T-helper 2 cell treated with Interferon-gamma antibody and Interleukin-4, amounts not matched to agents 100 ng/mL and 5 ng/mL, for 36 hours (primary cell): ENCODE data around the gene CNP. TPM values are rescaled to one million over a fixed set of nuclear protein-coding genes. Genes with fewer than 3 reads are reported as not detected.

Source experiments
- intact Hi-C: fragments of 100-400 bp; cut with micrococcal nuclease; formaldehyde crosslinking; loops from one replicate; pipeline ENCODE4 v1.15.1; 2023
- total RNA-seq: library from RNA; stranded (reverse); gene quantifications from 2 replicates; pipeline ENCODE4 v1.2.3, GENCODE V29; 2022

The CNP gene
- total RNA-seq, 1 donor from 2014 or later = 80.6 TPM

DNA sequence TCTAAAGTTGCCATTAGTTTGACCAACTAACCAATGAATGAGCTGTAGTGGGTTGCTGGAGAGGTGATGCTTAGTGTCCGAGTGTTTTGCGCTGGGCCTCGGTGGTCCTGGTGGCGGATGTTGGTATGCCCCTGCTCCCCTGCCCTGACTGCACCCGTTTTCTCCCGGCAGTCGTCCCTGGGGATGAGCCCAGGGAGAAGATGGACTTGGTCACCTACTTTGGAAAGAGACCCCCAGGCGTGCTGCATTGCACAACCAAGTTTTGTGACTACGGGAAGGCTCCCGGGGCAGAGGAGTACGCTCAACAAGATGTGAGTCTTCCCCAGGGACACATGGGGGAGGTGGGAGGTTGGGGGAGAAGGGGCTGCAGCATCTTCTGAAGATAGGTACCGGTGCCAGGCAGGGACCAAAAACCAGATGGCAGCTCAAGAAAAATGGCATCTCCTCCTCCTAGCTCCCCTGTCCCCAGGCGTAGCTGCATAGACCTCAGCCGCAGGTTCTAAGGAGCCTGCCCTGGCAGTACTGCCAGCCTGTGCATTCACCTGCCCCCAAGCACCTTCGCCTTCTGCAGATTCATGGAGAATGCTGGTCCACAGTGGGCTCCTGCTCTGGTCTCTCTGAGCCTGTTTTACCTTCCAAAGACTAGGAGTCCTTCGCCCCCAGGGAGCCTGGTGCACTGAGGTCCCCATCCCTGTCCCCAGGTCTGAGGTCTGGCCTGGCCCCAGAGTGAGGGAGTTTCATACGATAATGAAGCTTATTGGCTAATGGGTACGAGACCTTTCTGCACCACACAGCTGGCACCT is 5.3 kb downstream of the CNP start:
- intact Hi-C loops = no loop called here

DNA sequence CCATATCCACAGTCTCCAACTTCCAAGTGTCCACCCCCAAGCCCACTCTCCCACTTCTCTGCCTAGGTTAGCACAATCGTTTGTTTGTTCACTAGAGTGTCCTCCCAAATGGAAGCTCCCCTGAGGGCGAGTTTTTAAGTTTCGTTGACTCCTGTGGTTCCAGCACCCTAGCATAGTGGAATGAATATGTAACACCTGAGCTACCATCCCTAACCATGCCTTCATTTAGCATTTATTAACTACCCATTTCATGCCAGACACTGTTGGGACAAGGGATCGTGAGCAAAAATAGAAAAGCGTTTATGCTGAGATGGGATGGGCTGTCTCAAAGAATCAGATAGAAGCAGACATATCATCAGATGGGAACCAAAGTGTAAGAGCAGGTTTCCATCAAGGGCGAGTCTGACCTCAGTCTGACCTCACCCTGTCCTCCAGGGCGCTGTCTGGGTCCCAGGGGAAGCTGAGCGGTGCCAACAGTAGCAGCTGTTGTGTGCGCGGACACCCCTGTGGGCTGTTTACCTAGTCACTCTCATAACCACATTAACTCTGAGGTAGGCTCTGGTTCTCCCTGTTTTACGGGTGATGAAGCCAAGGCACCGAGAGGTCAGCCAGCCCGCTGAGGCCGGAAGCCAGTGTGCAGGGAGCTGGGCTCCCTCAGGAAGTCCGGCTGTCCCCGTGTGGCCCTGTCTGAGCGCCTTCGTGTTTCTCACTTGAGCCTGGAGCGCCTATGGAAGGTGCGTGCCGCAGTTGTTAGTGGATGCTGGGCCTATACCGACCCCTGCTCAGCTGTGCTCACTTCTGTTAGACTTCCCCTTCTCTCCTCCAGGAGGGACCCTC is 6.2 kb downstream of the CNP start:
- intact Hi-C loops = no loop called here

DNA sequence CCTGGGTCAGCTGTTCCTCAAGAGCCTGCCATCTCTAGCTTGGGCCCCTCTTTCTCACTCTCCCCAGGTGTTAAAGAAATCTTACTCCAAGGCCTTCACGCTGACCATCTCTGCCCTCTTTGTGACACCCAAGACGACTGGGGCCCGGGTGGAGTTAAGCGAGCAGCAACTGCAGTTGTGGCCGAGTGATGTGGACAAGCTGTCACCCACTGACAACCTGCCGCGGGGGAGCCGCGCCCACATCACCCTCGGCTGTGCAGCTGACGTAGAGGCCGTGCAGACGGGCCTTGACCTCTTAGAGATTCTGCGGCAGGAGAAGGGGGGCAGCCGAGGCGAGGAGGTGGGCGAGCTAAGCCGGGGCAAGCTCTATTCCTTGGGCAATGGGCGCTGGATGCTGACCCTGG is 6.8 kb downstream of the CNP start:
- intact Hi-C loops = no loop called here

DNA sequence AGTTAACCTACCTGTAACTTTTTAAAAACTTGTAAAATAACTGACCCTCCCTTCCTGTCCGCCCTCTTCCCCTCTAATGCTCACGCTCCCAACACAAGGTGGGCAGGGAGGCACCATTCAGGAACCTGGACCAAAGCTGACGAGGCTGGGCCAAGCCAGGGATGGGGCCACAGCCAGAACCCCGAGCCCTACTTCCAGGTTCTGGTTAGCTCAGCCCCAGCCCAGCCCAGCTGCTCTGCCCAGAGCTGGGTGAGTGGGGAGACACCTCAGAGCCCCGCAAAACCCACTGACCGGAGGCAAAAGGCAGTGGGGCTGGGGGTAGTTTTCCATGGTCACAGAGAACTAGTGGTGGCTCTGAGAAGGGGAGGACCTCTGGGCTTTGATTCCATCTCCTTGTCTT is 7.4 kb downstream of the CNP start:
- intact Hi-C loops = no loop called here

DNA sequence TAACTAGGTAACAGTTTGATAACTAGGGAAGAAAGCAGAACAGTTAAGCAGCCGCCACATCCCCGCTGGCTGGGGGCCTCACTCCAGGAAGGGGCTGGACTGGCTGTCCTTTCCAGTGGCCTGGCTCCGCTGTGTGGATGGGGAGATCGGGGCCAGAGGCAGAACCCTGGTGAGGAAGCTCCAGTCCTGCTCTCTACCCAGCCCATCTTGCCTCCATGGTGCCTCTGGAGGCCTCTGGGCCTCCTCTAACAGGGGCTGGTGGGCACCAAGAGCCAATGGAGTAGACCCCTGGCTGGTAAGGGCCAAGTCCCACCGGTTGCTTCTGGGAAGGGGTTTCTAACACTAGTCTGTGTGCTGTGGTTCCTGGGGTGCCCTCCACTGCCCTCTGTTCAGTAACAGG is 8.1 kb downstream of the CNP start:
- intact Hi-C loops = no loop called here

DNA sequence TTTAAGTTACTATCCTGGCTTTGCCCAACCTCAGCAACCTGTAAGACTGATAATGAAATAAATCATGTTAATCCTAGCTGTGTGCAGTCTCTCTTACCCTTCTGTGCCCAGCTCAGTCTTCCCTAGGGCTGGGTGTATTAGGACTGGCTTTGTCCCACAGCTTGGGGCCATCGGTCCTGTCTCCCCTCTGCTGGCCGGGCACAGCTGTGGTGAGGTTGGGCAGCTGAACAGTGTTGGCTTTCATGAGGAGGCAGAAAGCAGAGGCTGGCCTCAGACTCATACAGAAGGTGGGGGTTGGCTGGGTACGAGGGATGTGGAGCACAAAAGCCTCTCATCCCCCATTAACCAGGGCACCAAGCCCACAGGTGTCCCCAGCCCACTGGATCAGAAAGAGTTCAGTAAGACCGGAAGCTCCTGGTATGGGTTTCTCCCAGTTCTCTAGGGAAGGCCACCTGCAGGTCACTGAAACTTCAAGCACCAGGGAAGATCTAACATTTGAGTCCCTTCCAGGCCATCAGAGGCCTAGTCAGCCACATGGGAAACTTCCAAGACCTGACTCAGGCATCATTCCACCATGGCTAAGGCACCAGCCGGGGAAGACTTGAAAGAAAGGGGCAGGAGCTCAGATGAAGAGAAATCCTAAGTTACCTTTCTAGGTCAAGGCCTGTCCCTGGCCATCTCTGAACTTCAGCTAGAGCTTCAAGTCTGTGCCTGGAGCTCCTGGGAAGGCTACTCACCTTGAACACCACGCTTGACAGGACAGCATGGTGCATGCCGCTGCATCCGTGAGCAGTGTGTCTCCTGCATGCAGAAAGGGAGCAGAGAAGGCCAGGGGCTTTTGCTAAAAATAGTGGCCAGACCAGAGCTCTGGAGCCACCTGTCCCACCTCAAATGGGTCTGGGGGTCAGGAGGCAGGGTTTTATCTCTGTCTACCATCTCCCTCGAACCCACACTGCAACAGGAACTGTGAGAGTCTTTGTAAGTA is 8.8 kb downstream of the CNP start:
- intact Hi-C loops = no loop called here

DNA sequence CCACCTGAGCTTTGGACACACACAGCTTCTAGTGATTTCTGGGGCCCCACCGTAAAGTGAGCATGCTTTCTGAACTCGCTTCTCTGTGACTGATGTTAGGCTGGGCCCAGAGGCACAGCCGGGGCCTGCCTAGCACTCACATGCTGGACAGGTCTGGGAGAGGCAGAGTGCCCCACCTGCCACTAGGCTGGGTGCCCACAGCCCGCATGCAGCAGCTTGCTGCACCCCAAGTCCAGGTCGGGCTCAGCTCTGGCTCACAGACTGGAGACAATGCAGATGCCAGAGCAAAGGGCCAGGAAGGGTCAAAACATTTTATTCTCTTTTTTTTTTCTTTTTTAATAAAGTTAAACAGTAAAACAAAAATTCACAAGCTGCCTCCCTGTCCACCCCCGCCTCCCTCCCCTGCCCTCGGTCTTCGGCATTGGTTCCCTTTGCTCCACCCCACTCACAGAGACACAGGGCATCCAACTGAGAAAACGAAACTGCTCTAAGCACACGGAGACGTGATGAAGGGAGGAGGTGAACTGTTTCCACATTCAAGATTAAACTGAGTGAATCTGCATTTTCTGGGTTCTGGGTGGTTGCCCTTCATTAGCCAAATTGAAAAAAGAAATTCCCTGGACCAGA is 9.7 kb downstream of the CNP start:
- intact Hi-C loops = no loop called here

DNA sequence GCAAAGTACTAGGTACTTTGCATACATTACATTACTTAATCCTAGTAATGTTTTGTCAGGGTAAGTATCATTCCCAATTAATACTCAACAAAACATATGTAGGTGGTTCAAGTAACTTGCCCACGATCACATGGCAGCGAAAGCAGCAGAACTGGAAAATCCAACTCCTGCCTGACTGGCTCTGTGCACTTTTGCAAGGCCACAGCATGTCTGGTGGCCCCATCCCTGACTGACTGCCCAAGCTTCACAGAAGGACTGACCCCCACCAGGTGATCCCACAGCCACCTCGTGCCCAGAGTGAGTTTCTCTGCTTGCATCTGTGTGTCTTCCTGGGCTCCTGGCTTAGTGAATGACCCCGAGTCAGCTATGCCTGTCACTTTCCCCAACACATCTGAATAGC is 11.4 kb downstream of the CNP start:
- intact Hi-C loops = no loop called here

DNA sequence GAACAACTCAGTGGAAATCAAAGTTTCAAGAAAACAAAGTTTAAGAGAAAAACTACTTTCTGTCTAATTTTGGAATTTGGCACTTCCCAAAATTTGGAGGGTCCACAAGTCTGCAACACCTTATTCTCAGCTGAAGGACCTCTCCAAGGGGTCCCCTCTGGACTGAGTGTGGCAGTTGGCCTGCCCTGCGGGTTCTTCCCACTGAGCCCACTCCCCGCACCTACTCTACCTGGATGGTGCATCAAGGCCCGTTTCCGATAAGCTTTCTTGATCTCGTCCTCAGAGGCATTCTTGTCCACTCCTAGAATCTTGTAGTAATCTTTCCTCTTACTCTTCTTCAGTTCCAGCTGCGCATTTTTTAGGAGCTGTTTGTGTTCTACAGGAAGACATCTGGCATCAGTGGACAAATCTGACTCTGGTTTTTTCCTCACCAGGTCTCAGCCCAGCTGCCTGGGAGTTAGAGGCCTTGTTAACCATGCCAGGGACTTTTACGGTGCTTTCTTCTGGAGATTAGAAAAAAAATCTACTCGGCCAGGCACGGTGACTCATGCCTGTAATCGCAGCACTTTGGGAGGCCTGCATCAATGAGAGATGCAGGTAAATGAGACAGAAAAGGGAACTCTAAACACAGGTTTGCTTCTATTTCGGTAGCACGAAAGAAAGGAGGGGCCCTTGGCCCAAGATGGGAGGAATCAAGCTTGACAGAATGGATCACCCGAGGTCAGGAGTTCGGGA is 15.6 kb downstream of the CNP start:
- intact Hi-C loops = no loop called here

DNA sequence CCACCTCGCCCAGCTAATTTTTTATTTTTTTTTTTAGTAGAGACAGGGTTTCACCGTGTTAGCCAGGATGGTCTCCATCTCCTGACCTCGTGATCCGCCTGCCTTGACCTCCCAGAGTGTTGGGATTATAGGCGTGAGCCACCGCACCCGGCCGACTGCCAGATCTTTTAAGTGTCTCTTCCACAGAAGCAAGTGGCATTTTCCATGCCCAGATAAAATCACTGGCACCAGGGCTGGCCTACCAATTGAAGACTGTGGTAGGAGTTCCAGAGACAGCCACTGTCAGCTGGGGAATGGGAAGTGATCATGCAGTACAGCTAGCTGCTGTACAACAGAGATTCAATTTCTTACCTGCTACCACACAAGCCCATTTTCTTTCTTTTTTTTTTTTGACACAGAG is 17.9 kb downstream of the CNP start:
- intact Hi-C loops = no loop called here

DNA sequence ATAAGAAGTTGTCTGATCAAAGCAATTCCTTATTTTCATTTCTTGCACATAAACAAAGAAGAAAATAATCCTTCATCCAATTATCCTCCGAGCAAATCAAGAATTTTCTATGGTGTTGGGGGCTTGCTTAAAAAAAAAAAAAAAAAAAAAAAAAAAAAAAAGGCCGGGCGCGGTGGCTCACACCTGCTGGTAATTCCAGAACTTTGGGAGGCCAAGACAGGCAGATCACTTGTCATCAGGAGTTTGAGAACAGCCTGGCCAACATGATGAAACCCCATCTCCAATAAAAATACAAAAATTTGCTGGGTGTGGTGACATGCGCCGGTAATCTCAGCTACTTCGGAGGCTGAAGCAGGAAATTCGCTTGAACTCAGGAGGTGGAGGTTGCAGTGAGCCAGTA is 19.3 kb downstream of the CNP start:
- intact Hi-C loops = no loop called here

DNA sequence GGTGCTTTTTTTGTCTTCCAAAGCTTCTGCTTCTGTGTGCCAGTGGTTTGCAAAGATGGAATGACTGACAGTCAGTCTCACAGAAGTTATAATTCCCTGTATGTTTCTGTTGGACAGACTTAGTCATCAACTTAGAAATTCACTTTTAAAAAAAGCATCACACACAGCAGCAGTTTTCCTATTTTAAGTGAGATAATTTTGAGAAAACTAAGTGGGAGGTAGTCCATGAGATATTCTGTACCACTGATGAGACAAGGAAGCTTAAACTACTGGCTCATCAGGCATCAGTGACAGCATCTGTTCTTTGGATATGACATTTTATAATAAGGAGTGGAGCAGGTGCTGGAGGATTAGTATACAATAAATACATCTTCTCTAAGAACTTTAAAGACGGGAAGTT is 20.0 kb downstream of the CNP start:
- intact Hi-C loops = no loop called here

DNA sequence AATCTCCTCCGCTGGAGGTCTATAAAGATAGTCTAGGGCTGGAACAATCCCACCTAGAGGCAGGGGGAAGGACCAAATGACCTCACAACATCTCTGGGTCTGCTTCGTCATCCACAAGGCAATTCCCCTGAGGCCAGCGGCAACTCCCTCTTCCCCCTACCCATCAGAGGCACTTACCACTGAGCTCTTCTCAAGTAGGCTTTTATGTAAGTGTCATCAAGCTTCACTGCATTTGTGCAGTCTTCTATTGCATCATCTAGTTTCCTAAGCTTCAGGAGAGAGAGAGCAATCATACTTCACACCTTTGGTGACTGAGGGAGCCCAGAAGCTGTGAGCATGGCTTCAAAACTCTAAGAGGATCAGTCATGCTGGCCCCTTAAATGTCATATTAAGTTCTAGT is 21.0 kb downstream of the CNP start:
- intact Hi-C loops = no loop called here

DNA sequence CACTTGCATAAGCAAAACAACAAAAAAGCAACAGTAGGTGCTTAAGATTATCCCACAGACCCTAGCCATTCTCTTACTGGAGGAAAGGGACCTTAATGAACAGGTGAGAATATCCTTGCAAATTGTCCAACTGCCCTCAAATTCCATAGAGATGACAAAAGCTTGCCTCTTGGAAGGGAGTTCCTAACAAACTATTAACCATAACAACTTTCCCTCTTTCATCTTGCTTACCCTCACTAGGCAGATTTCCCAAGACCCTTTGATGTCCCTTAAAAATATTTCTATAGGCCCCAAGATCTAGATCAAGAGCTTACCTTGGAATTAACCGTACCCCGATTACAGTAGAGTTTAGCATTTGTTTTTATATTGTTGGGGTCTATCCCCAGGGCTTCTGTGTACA is 21.8 kb downstream of the CNP start:
- intact Hi-C loops = no loop called here

DNA sequence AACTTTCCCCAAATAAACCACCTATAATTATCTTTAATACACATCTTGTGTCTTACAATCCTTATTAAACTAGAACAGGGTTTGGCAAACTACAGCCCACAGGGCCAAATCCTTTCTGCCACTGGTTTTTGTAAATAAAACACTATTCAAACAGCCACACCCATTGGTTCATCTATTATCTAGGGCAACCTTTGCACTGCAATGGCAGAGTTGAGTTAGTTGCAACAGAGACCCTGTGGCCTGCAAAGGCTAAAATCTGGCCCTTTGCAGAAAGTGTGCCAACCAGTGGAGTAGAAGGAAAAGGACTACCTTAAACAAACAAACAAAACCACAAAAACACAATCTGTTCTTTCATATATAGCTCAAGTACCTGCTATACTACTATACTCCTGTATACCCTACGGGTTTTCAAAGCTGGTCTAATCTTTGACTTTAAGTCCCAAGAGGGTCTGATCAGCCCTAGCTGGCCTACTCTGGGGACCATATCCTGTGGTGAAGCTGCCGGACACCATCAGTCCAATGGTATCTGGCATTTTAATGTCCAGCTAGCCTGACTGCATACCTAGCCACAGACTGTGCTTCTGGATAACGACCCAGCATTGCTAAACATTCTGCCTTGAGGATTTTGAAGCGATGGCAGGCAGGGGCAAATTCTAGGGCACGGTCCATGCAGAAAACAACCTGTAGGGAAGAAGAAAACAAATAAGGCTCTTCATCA is 23.3 kb downstream of the CNP start:
- intact Hi-C loops = no loop called here

DNA sequence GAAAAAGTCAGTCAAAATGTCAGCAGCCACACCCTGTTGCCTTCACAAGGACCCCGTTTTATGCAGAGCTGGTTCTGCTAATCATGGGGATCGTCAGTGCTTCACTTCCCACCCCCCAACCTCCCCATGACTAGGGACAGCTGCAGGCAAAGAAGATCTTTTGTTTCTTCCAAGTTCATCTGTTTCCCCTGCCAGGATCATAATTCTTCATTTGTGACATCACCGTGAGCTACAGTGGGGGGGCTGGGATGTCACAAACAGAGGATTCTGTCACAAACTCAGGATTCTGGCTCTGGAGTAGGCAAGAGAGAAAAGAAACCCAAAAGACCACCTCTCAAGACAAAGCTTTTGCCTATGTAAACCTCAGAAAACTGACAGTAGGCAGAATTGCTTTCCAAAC is 26.0 kb downstream of the CNP start:
- intact Hi-C loops = no loop called here

DNA sequence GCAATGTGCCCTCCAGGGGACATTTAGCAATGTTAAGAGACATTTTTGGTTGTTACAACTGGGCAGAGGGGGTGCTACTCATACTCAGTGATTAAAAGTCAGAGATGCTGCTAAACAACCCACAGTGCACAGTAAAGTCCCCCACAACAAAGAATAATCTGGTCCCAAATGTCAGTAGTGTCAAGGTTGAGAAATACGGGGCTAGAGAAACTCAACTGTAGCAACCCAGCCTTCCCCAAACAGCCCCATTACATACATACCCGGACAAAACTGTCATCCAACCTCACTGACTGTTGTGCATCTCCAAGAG is 30.2 kb downstream of the CNP start:
- intact Hi-C loops = no loop called here

DNA sequence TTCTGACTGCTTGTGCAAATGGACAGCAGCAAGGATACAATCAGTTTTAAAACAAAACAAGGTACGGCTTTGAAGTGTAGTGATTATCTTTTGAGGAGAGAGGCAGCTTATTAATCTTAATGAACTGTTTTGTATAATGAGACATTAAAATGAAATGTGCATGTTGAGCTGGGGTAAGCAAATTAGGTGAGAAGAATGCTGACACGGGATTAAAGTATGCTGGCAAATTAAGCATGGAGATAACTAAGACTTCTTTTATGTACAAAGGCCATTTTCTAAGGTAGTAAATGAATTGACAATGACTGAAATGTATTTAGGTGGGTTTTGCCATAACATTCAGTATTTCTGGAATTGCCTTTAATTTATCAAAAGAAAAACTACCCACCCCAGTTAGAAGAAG is 31.9 kb downstream of the CNP start:
- intact Hi-C loops = no loop called here

DNA sequence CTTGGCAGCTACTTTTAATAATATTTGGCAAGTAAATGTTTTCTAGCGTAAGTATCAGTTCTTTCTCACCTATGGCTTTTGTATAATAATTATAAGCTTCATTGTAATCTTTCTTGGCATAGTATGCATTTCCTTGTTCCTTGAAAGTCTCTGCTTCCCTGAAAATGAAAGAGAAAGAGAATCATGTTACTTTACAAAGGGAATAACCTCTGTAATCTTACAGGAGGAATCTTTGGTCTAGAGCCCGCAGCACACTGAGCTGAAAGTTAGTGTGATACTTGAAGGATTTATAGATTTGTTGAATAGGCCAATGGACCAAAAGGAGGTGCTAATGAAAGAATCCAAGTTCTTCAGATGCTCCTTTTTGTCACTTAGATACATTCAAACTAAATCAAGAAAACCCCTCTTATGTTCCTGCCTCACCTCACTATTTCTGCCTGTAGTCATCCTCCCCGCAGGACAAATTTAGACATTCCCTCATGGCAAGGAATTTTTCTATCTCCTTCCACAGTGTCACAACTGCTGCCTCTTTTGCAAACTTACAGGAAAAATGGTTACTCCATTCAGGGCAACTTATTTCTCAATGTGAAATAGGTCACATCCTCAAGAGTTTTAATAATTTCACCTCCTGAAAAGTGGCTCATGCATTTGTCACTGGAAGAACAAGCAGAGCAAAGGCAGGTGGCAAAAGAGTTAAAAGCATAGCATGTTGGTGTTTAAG is 34.0 kb downstream of the CNP start:
- intact Hi-C loops = no loop called here
